Measurements from ENCODE around the gene TMEM127.

TMEM127 gene

GRCh38 chr2:96214554-96214953, 51.2 kb downstream of the TMEM127 start:
- DNase-seq (ENCODE audit: low spot score) = no peak
- H3K4me3 ChIP-seq (ENCODE audit: severe bottlenecking) = no peak overlapping the region
- H3K36me3 ChIP-seq (ENCODE audit: low read depth) = no peaks in the 10 kb centered on the region
- H3K27me3 ChIP-seq (ENCODE audit: insufficient read depth, poor library complexity, severe bottlenecking) = no peaks in the 10 kb centered on the region
- TF ChIP-seq CTCF (IDR thresholded peaks at IDR 0.05; ENCODE audit: poor library complexity, severe bottlenecking) = no peak
- no peaks in the 10 kb centered on the region for H3K4me1 ChIP-seq (ENCODE audit: insufficient read depth, poor library complexity, severe bottlenecking)
- H3K27ac ChIP-seq (ENCODE audit: poor library complexity, severe bottlenecking) = no peak overlapping the region
- H3K9me3 ChIP-seq (ENCODE audit: severe bottlenecking) = no peaks in the 10 kb centered on the region
- no peak for ATAC-seq (ENCODE audit: low read depth)

- TF ChIP-seq CTCF (IDR thresholded peaks at IDR 0.05; ENCODE audit: poor library complexity, severe bottlenecking) = no peak
- Histone ChIP-seq H3K27ac (ENCODE audit: poor library complexity, severe bottlenecking) (no peak overlapping the region), H3K27me3 (ENCODE audit: insufficient read depth, poor library complexity, severe bottlenecking) (no peaks in the 10 kb centered on the region), H3K4me1 (ENCODE audit: insufficient read depth, poor library complexity, severe bottlenecking) (no peaks in the 10 kb centered on the region), H3K9me3 (ENCODE audit: severe bottlenecking) (no peaks in the 10 kb centered on the region), H3K36me3 (ENCODE audit: low read depth) (no peaks in the 10 kb centered on the region), H3K4me3 (ENCODE audit: severe bottlenecking) (no peak overlapping the region)
- ATAC-seq (ENCODE audit: low read depth) (no peak), DNase-seq (ENCODE audit: low spot score) (no peak)
Measured at GRCh38 chr2:96213379-96213778, 52.4 kb downstream of the TMEM127 start.

- Histone ChIP-seq H3K36me3 (ENCODE audit: low read depth) (no peaks in the 10 kb centered on the region; the same call in 1 of the 2 replicates), H3K4me1 (ENCODE audit: insufficient read depth, poor library complexity, severe bottlenecking) (no peaks in the 10 kb centered on the region), H3K9me3 (ENCODE audit: severe bottlenecking) (no peaks in the 10 kb centered on the region), H3K4me3 (ENCODE audit: severe bottlenecking) (no peak overlapping the region), H3K27ac (ENCODE audit: poor library complexity, severe bottlenecking) (no peak overlapping the region), H3K27me3 (ENCODE audit: insufficient read depth, poor library complexity, severe bottlenecking) (no peaks in the 10 kb centered on the region)
- no peak for TF ChIP-seq CTCF (IDR thresholded peaks at IDR 0.05; ENCODE audit: poor library complexity, severe bottlenecking)
- ATAC-seq (ENCODE audit: low read depth) (no peak), DNase-seq (ENCODE audit: low spot score) (no peak)
Measured at GRCh38 chr2:96212339-96212738, 53.5 kb downstream of the TMEM127 start.

GRCh38 chr2:96209729-96210085, 56.1 kb downstream of the TMEM127 start:
- Histone ChIP-seq H3K27ac (ENCODE audit: poor library complexity, severe bottlenecking) (peak overlapping the region; percentile 77), H3K4me1 (ENCODE audit: insufficient read depth, poor library complexity, severe bottlenecking) (peaks cover 19% of the 10 kb centered on the region)

More at GRCh38 chr2:96209729-96210085, 56.1 kb downstream of the TMEM127 start:
- H3K27me3 ChIP-seq (ENCODE audit: insufficient read depth, poor library complexity, severe bottlenecking) = no peaks in the 10 kb centered on the region
- no peak for DNase-seq (ENCODE audit: low spot score)
- ATAC-seq (ENCODE audit: low read depth) = no peak
- H3K4me3 ChIP-seq (ENCODE audit: severe bottlenecking) = no peak overlapping the region
- TF ChIP-seq CTCF (IDR thresholded peaks at IDR 0.05; ENCODE audit: poor library complexity, severe bottlenecking) = no peak
- no peaks in the 10 kb centered on the region for H3K9me3 ChIP-seq (ENCODE audit: severe bottlenecking)
- H3K36me3 ChIP-seq (ENCODE audit: low read depth) = peaks cover 12% of the 10 kb centered on the region

Data from RWPE2 (cell line).